Stimulated activated CD4-positive, alpha-beta T cell treated with anti-CD3 and anti-CD28 coated beads, Interleukin-1b, Interleukin-23, amount 100 ng/mL, for 1 hour (primary cell): ENCODE measurements around the gene TCHP.

ENCODE experiments used
- DNase-seq, 2 donors: peaks; one replicate each; pipeline ENCODE4 v3.0.0-alpha.2; 2020; ENCODE audit warnings: low read depth in 2 of 2

The TCHP gene

GRCh38 chr12:109932878-109933503, 32.9 kb downstream of the TCHP start:
- no peak for DNase-seq

- DNase-seq, result no peak
Observed at GRCh38 chr12:109934026-109934425, 34.0 kb downstream of the TCHP start.

GRCh38 chr12:109937371-109937770, 37.3 kb downstream of the TCHP start:
- no peak for DNase-seq

GRCh38 chr12:109938947-109939346, 38.9 kb downstream of the TCHP start:
- no peak for DNase-seq

GRCh38 chr12:109939504-109939903, 39.4 kb downstream of the TCHP start:
- DNase-seq, result no peak

- no peak for DNase-seq
Observed at GRCh38 chr12:109940339-109940923, 40.4 kb downstream of the TCHP start.

GRCh38 chr12:109943811-109944210, 43.7 kb downstream of the TCHP start:
- DNase-seq, result no peak

GRCh38 chr12:109944561-109945359, 44.7 kb downstream of the TCHP start:
- no peak for DNase-seq

- no peak for DNase-seq
Observed at GRCh38 chr12:109946505-109946904, 46.4 kb downstream of the TCHP start.

GRCh38 chr12:109946913-109947312, 46.8 kb downstream of the TCHP start:
- DNase-seq, result no peak

- DNase-seq, result no peak
Observed at GRCh38 chr12:109947521-109947920, 47.4 kb downstream of the TCHP start.

GRCh38 chr12:109948368-109948767, 48.3 kb downstream of the TCHP start:
- no peak for DNase-seq

- DNase-seq, result no peak
Observed at GRCh38 chr12:109949089-109949488, 49.0 kb downstream of the TCHP start.

GRCh38 chr12:109950625-109951024, 50.6 kb downstream of the TCHP start:
- no peak for DNase-seq

GRCh38 chr12:109951136-109951535, 51.1 kb downstream of the TCHP start:
- no peak for DNase-seq

GRCh38 chr12:109951751-109952150, 51.7 kb downstream of the TCHP start:
- no peak for DNase-seq

GRCh38 chr12:109952160-109952858, 52.2 kb downstream of the TCHP start:
- no peak for DNase-seq

GRCh38 chr12:109952873-109953272, 52.8 kb downstream of the TCHP start:
- no peak for DNase-seq

GRCh38 chr12:109953656-109954055, 53.6 kb downstream of the TCHP start:
- no peak for DNase-seq

GRCh38 chr12:109958374-109958773, 58.3 kb downstream of the TCHP start:
- DNase-seq, result no peak

- DNase-seq, result no peak
Observed at GRCh38 chr12:109959411-109960093, 59.5 kb downstream of the TCHP start.

GRCh38 chr12:109961201-109961600, 61.1 kb downstream of the TCHP start:
- no peak for DNase-seq
